OCI-LY7 (cell line): ENCODE results near the gene BIK. TPM values are rescaled to one million over a fixed set of nuclear protein-coding genes. Genes with fewer than 3 reads are reported as not detected.

Experiments
- Bru-seq: library from RNA; stranded (reverse); fragments of 400-500 nt; gene quantifications from one replicate; lab custom pipeline; 2021; lab: Mats Ljungman, UMichigan
- BruChase-seq, 2 experiments: library from RNA; stranded (reverse); fragments of 400-500 nt; gene quantifications; one replicate each; lab custom pipeline; 2021; lab: Mats Ljungman, UMichigan
- BruUV-seq: library from RNA; stranded (reverse); fragments of 400-500 nt; replicated peaks from 2 replicates; lab custom pipeline; 2021; lab: Mats Ljungman, UMichigan
- CTCF ChIA-PET: fragments of 300-600 bp; sonication (Branson Sonifier 250); formaldehyde crosslinking; loops from one replicate; lab custom pipeline; 2022; ENCODE audit warnings: antibody characterized with exemption; ENCODE audit not compliant: unreplicated experiment; lab: Charles Lee
- POLR2A ChIA-PET: fragments of 300-600 bp; sonication (Branson Sonifier 250); formaldehyde crosslinking; loops from one replicate; lab custom pipeline; 2022; ENCODE audit warnings: antibody characterized with exemption; lab: Charles Lee
- DNase-seq: peaks from one replicate; pipeline ENCODE4 v3.0.0-alpha.2; 2015; ENCODE audit warnings: low spot score
- H2AFZ ChIP-seq: fragments of 200-600 bp; sonication (generic), shearing (Covaris generic); 2 replicates; pipeline ENCODE4 v1.6.1; 2014; ENCODE audit warnings: mild to moderate bottlenecking, antibody characterized with exemption, low read length, moderate library complexity
- H3K27ac ChIP-seq: fragments of 200-600 bp; sonication (generic); 2 replicates; pipeline ENCODE4 v1.5.1; 2014; ENCODE audit warnings: mixed run types, low read depth, mild to moderate bottlenecking, moderate library complexity, low read length, inconsistent platforms; ENCODE audit not compliant: poor library complexity, severe bottlenecking
- H3K36me3 ChIP-seq: fragments of 200-600 bp; sonication (generic); 2 replicates; pipeline ENCODE4 v1.6.1; 2014; ENCODE audit warnings: mild to moderate bottlenecking, antibody characterized with exemption, low read length, moderate library complexity, mixed read lengths; ENCODE audit not compliant: insufficient read depth
- H3K4me1 ChIP-seq: fragments of 200-600 bp; sonication (generic); 2 replicates; pipeline ENCODE4 v1.5.1; 2014; ENCODE audit warnings: mild to moderate bottlenecking, low read length; ENCODE audit not compliant: insufficient read depth, poor library complexity, severe bottlenecking
- H3K4me2 ChIP-seq: fragments of 200-600 bp; sonication (generic); 2 replicates; pipeline ENCODE4 v1.6.1; 2014; ENCODE audit warnings: mild to moderate bottlenecking, low read length
- H3K4me3 ChIP-seq: fragments of 200-600 bp; sonication (generic); 2 replicates; pipeline ENCODE4 v1.5.1; 2014; ENCODE audit warnings: mild to moderate bottlenecking, low read depth, low read length; ENCODE audit not compliant: poor library complexity, severe bottlenecking
- H3K79me2 ChIP-seq: fragments of 200-600 bp; sonication (generic); 2 replicates; pipeline ENCODE4 v1.6.1; 2016; ENCODE audit warnings: low read depth, mild to moderate bottlenecking, low read length, moderate library complexity, mixed read lengths; ENCODE audit not compliant: insufficient read depth
- H3K9me2 ChIP-seq: fragments of 200-600 bp; sonication (generic); 2 replicates; pipeline ENCODE4 v1.6.1; 2016; ENCODE audit warnings: mild to moderate bottlenecking, low read length, mixed read lengths; ENCODE audit not compliant: insufficient read depth
- H3K9me3 ChIP-seq: fragments of 200-600 bp; sonication (generic); 2 replicates; pipeline ENCODE4 v1.6.1; 2014; ENCODE audit warnings: mild to moderate bottlenecking, mixed run types, low read length, mixed read lengths
- H4K20me1 ChIP-seq: fragments of 200-600 bp; sonication (generic); 2 replicates; pipeline ENCODE4 v1.6.1; 2014; ENCODE audit warnings: mild to moderate bottlenecking, antibody characterized with exemption, low read length, moderate library complexity, mixed read lengths; ENCODE audit not compliant: insufficient read depth
- EZH2phosphoT487 ChIP-seq: fragments of 200-600 bp; sonication (generic); IDR thresholded peaks from 2 replicates; pipeline ENCODE4 v1.6.1; 2018; ENCODE audit warnings: low read depth, borderline replicate concordance, mild to moderate bottlenecking, mixed run types, antibody characterized with exemption, low read length, moderate library complexity, mixed read lengths
- intact Hi-C: fragments of 100-400 bp; cut with micrococcal nuclease; formaldehyde crosslinking; loops from one replicate; pipeline ENCODE4 v1.10.0; 2022; ENCODE audit not compliant: unreplicated experiment
- long read RNA-seq: library from polyadenylated mRNA; stranded (forward); transcript quantifications from one replicate; pipeline ENCODE4 v2.0.0, GENCODE V29; 2022
- total RNA-seq, 2 experiments: library from RNA; depleted of rRNA in 1 of 2; stranded (reverse); fragments of >200 nt in 1 of 2; shearing (Covaris generic) in 1 of 2; gene quantifications; 2 replicates each; pipeline ENCODE4 v1.2.3, GENCODE V29; 2014 to 2022
- TF ChIP-seq, protein P1 (sequence below): fragments of 200-600 bp; sonication (generic); conservative IDR thresholded peaks from 2 replicates; pipeline ENCODE4 v1.5.1; 2014; ENCODE audit warnings: mild to moderate bottlenecking, antibody characterized with exemption, low read length, moderate library complexity, mixed read lengths

The BIK gene
- total RNA-seq (2014; rRNA removed; shearing (Covaris generic)) (104 and 143 TPM in 2 replicates), total RNA-seq (2022) (67.6 and 88.4 TPM in 2 replicates), Bru-seq, nascent RNA (percentile 77 among the genes with signal in this experiment), BruChase-seq, experiment 1, labeled RNA remaining after a 6-hour chase (percentile 86 among the genes with signal in this experiment), BruChase-seq, experiment 2, labeled RNA remaining after a 2-hour chase (percentile 80 among the genes with signal in this experiment)
- long read RNA-seq, transcript BIK-201 (5 exons, 953 nt): major isoform, 96 of 117 reads
- long read RNA-seq, partial matches to known transcripts: 6 of 117 reads
- long read RNA-seq, other reads (novel, unspliced or antisense): 15 of 117 reads

- TF ChIP-seq, protein P1, sequence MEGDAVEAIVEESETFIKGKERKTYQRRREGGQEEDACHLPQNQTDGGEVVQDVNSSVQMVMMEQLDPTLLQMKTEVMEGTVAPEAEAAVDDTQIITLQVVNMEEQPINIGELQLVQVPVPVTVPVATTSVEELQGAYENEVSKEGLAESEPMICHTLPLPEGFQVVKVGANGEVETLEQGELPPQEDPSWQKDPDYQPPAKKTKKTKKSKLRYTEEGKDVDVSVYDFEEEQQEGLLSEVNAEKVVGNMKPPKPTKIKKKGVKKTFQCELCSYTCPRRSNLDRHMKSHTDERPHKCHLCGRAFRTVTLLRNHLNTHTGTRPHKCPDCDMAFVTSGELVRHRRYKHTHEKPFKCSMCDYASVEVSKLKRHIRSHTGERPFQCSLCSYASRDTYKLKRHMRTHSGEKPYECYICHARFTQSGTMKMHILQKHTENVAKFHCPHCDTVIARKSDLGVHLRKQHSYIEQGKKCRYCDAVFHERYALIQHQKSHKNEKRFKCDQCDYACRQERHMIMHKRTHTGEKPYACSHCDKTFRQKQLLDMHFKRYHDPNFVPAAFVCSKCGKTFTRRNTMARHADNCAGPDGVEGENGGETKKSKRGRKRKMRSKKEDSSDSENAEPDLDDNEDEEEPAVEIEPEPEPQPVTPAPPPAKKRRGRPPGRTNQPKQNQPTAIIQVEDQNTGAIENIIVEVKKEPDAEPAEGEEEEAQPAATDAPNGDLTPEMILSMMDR: peak; percentile 75
- TF ChIP-seq EZH2phosphoT487: no peak
- no TSS peak for BruUV-seq
- no peaks in the 10 kb centered on the region for H3K9me3 ChIP-seq
- intact Hi-C loops: loop anchor here (2.0 kb wide), 1 partner anchor 22 kb away; the partner anchor contains the start of gene TTLL1
- DNase-seq: peak; percentile 94
- peak within 1 kb of the TSS; percentile 97 for H3K4me3 ChIP-seq
- peaks cover 41% of the 10 kb centered on the region for H3K36me3 ChIP-seq
- peak within 1 kb of the TSS; percentile 96 for H3K27ac ChIP-seq
- no peak within 1 kb of the TSS for H2AFZ ChIP-seq
- peaks cover 51% of the 10 kb centered on the region for H3K4me1 ChIP-seq
- POLR2A ChIA-PET: interaction anchor here (0.6 to 1.3 kb wide), 2 partner anchors 22 to 1160 kb away, joined by 3 read pairs; no protein-coding TSS in a partner anchor
- no peaks in the 10 kb centered on the region for H3K9me2 ChIP-seq
- CTCF ChIA-PET: no interaction called here
- H3K79me2 ChIP-seq: peaks cover 48% of the 10 kb centered on the region
- H3K4me2 ChIP-seq: peak within 1 kb of the TSS; percentile 89
- no peaks in the 10 kb centered on the region for H4K20me1 ChIP-seq
These were observed at the start of gene BIK for GRCh38 chr22:43110444-43110926. BIK (plus strand) TSS chr22:43110750; CDS start chr22:43124023, 13,273 bp downstream.

- BruUV-seq: no TSS peak
- Histone ChIP-seq H3K4me3 (no peak overlapping the region), H3K9me2 (no peaks in the 10 kb centered on the region), H2AFZ (no peak overlapping the region), H3K27ac (no peak overlapping the region), H3K4me2 (no peak overlapping the region), H3K9me3 (no peaks in the 10 kb centered on the region), H3K36me3 (no peaks in the 10 kb centered on the region), H3K79me2 (no peaks in the 10 kb centered on the region), H3K4me1 (no peaks in the 10 kb centered on the region), H4K20me1 (no peaks in the 10 kb centered on the region)
- CTCF ChIA-PET: no interaction called here
- intact Hi-C loops: no loop called here
- no peak for DNase-seq
- POLR2A ChIA-PET: interaction anchor here (0.5 kb wide), 1 partner anchor 525 kb away, joined by 3 read pairs; no protein-coding TSS in a partner anchor
- TF ChIP-seq, protein P1: no peak
- no peak for TF ChIP-seq EZH2phosphoT487
These were observed 44.4 kb upstream of the BIK start for GRCh38 chr22:43066134-43066533.
